Kidney capillary endothelial cell (primary cell): ENCODE data around the gene FAF1.

ENCODE experiments used
- DNase-seq: peaks from one replicate; pipeline ENCODE4 v3.0.0-alpha.2; 2018; ENCODE audit warnings: low spot score

The FAF1 gene

GRCh38 chr1:50700621-50701020 lies 259.4 kb downstream of the FAF1 start:
- no peak for DNase-seq

DNA sequence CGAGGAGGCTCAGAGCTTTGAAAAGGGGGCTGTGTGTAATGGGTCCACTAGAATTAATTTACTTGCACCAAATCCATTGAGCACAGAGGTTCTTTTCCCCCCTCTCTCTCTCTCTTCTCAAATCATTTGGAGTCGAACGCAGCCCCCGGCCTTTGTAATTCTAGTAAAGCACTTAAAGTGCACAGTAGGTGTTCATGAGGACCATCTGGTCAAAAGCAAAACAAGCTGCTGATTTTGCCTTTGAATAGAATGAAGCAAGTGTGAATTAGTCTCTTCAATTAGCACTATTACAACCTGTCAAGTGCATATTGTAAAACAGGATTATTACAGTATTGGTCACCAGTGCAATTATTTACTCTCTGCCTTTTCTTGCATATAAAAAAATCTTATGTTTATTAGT lies 259.9 kb downstream of the FAF1 start:
- DNase-seq: no peak

- DNase-seq: no peak
Measured at GRCh38 chr1:50699795-50700194, 260.3 kb downstream of the FAF1 start.

GRCh38 chr1:50697440-50698421 lies 262.3 kb downstream of the FAF1 start:
- DNase-seq: no peak

- DNase-seq: no peak
Measured at GRCh38 chr1:50693829-50694228, 266.2 kb downstream of the FAF1 start.

DNA sequence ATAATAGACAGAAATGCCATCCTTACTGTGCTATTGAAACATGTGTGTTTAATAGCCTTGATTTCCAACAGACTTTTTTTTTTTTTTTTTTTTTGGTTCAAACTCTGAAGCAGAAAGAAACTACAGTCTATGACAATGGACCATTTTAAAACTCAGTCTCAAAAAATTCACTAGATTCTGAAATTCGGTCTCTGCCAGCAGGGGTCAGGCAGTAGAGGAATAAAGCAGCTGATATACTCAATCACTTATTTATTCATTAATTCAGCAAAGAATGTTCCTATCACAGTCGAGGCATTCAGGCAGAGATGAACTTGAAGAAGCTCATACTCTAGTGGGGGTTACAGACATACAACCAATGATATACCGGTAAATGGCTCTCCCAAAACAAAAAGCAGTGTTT lies 275.9 kb downstream of the FAF1 start:
- no peak for DNase-seq

GRCh38 chr1:50681931-50682330 lies 278.1 kb downstream of the FAF1 start:
- no peak for DNase-seq

DNA sequence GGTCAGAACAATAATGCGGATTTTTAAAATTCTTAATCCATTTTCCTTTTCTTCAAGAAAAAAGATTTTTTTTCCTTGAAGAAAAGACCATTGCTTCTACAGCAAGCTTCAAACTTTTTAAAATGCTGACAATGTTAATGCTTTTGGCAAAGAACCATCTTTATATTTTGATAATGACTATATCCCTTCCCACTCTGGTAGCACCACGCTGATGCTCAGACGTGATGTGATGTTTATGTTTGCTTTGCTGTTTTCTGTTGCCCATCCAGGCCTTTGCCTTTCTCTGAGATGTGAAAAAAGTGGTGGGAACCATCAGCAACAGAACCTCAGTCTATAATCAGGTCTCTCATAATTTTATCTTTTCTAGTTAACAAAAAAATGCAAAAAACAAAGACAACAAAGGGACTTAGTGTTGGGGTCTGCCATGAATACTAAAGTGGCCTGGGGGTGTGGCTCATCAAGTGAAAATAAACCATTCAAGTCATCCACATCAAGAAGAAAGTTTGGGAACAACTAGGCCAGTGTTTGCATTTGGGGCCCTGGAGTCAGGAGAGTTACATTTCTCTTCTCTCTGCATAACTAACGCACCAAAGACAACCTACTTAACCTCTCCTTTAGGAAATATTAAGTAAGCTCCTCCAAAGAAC lies 292.2 kb downstream of the FAF1 start:
- DNase-seq: no peak

DNA sequence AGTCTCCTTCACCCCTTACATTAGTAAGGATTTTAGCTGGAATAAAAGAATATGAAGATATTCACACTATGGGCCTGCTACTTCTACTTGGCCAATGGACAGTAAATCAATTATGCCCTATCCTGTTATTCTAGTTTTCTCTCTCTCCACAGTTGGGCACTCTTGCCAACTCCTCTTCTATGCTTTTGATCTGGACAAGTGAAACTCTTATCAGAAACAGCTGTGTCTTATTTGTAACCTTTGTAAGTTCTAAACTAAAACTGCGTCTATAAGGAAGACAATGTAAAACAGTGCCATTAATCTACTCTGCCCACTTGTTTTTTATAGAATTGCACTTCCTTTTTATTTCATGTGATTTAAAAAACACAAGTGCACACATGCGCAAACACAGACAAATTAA lies 292.8 kb downstream of the FAF1 start:
- no peak for DNase-seq

DNA sequence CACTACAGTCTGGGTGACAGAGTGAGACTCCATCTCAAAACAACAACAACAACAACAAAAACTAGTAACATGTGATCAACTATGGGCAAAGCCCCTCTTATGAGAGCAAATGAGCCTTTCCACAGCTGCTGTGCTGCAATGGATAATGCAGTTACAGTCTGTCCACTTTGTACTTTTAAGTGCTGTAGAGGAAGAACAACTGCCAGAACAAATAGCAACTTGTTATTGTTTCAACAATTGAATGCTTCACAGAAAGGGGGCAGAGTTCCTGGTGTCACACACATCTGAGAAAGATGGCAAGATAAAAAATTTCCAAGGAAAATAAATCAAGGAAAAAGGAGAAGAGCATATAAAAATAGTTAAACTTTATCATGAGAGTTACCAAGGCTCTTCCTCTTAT lies 293.2 kb downstream of the FAF1 start:
- DNase-seq: no peak

DNA sequence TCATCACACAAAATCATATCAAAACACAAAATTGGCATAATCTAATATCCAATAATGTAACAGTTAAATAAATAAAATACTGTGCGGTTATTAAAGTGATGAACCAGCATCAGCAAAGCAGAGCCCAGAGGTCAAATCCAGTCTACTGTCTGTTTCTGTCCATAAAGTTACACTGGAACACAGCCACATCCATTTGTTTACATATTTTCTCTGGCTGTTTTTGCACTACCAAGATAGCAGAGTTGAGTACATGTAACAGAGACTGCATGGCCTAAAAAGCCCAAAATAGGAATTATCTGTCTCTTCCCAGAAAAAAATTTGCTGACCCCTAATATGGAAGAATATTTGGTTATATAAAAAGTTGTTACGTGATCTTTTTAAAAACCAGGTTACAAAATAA lies 294.7 kb downstream of the FAF1 start:
- DNase-seq: no peak

DNA sequence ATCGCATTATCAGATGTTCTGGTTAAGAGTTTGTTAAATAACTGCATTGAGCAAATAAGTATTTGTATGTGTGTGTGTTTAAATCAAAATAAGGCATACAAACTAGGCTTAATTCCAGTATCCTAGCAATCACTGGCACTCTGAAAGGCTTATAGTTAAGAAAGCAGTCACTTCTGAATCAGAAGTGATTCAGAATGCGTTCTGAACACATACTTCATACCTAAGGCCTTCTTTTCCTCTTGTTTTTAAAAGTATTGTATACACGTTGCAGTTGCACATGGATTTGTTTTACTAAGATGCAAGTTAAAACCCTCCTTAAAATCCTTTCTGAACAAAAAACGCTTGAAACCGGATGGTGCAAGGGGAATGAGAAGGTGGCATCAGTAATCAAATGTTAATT lies 298.4 kb downstream of the FAF1 start:
- no peak for DNase-seq

DNA sequence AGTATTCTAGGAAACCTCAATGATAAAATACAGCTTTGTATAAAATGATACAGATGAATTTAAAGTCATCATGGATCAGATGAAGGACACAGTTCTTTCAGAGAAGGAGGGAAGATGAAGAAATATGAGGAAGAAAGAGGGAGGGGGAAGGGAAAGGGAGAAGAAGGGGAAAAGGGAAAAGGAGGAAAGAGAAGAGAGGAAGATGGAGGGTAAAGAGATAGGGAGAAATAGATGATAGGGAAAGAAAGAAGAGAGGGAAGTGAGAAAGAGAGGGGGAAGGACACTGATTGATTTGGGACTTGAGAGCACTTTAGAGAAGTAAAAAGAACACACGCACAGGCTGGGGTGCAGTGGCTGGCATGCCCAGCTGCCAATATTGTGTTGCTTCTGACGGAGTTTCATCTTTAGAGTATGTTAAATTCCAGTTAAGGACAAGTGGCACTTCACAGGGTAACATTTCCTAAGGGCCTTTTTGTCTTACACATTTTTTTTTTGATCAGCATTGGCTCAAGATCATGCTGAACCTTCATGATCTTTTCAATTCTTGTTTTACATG lies 300.9 kb downstream of the FAF1 start:
- no peak for DNase-seq

DNA sequence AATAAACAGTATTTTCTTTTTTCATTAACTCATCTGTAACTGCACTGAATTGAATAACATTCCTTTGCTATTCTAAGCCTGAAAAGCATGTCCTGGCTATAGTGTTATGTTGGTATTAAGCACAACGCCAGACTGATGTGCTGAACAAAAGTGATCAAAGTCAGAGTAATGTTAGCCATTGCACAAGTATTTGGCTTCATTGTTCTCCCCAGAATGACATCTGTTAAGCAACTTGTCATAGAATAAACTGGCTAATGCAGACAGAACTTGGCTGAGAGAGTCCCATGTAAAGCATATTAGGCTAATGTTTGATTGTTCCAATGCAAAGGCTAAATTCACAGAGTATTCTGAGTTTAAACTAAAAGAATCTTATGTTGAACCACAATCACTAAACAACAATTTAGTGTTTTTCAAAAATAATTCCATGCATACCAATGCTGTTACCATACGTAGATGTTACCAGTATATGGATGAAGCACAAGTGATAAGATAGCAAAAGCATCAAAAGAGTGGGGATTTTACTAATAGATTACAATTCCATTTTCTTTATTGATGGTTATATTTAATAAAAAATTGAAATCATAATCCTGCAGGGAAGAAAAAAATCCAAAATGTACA lies 301.5 kb downstream of the FAF1 start:
- DNase-seq: no peak

- DNase-seq: peak; percentile 7
Measured at GRCh38 chr1:50656931-50657330, 303.1 kb downstream of the FAF1 start.

- DNase-seq: no peak
Measured at GRCh38 chr1:50651476-50652263, 308.4 kb downstream of the FAF1 start.

GRCh38 chr1:50646526-50646925 lies 313.5 kb downstream of the FAF1 start:
- no peak for DNase-seq

DNA sequence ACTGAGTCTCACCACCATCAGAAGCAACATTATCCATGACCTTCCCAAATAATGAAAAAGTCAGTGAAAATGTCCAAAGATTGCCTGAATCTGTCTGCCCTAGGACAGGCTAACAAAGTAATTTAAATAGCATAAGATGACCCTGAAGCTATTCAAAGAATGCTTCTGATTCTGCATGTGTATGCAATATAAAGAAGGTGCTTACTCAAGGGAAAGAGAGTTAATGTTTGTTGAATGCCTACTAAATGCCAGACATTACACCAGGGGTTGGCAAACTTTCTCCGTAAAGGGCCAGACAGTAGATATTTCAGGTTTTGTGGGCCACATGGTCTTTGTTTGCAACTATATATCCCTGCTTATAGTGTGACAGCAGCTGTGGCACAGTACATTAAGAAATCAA lies 314.9 kb downstream of the FAF1 start:
- DNase-seq: no peak

- DNase-seq: no peak
Measured at GRCh38 chr1:50644447-50645105, 315.5 kb downstream of the FAF1 start.

DNA sequence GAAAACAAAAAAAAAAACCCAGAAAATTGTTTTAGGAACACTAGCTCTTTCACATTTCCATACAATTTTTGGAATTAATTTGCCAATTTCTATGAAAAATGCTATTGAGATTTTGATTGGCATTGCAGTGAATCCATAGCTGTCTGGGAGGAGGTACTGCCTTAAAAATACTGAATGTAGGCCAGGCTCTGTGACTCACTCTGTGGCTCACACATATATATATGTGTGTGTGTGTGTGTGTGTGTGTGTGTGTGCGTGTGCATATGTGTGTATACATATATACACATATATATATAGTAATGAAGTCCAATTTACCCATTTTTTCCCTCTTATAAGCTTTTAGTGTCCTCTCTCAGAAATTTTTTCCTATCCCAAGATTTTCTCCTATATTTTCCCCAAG lies 322.6 kb downstream of the FAF1 start:
- DNase-seq: no peak

DNA sequence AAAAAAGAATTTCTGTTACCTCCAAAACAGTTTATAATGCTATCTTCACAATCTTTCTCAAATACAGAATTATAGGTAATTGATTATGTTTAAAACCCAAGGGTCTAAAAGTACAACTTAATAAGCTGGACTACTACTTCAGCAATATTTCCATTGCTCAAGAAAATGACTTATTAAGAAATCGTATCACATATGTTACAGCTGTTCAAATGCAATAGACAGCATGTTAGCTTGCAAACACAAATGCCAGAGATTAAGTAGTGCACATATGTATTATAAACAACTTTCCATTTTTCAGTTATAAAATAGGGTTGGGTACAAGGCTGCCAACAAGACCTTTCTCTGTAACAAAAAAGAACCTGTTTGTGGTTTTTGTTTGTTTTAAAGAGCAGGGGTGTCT lies 325.8 kb downstream of the FAF1 start:
- DNase-seq: no peak
